Right lobe of liver (tissue), 6 donors: ENCODE measurements around the gene ERP27. TPM values are rescaled to one million over a fixed set of nuclear protein-coding genes. Genes with fewer than 3 reads are reported as not detected.

Experiments
- ATAC-seq, 4 donors: fragments of 200-7000 bp; cut with Tn5 transposase; one replicate each; pipeline ENCODE4 v1.9.1; 2020; ENCODE audit warnings: mild to moderate bottlenecking in 4 of 4, moderate library complexity in 4 of 4
- DNase-seq, 3 donors: peaks; one replicate each; pipeline ENCODE4 v3.0.0-alpha.2; 2020
- H3K27ac ChIP-seq, 3 donors: fragments of 200-600 bp; one replicate each; pipeline ENCODE4 v1.8.0; 2022
- H3K27me3 ChIP-seq, 2 donors: fragments of 200-600 bp; one replicate each; pipeline ENCODE4 v1.8.0; 2022
- H3K36me3 ChIP-seq, 4 donors: fragments of 200-600 bp; sonication (generic) in 1 of 4; one replicate each; pipeline versions ENCODE4 v1.5.1 to v1.8.0; 2017 to 2022; ENCODE audit warnings: control low read depth in 1 of 4
- H3K4me1 ChIP-seq, 4 donors: fragments of 200-600 bp; sonication (generic) in 1 of 4; one replicate each; pipeline versions ENCODE4 v1.5.1 to v1.8.0; 2017 to 2022; ENCODE audit warnings: control low read depth in 1 of 4
- H3K4me3 ChIP-seq, 3 donors: fragments of 200-600 bp; one replicate each; pipeline ENCODE4 v1.8.0; 2022
- H3K9me3 ChIP-seq, 4 donors: fragments of 200-600 bp; sonication (generic) in 1 of 4; one replicate each; pipeline versions ENCODE4 v1.5.1 to v1.8.0; 2017 to 2022; ENCODE audit warnings: control low read depth in 1 of 4
- CTCF ChIP-seq, 4 donors: fragments of 200-600 bp in 3 of 4; fragments of 450-650 bp in 1 of 4; IDR thresholded peaks; one replicate each; pipeline versions ENCODE4 v1.5.1 to v1.8.0; 2016 to 2022; ENCODE audit warnings: antibody characterized with exemption in 4 of 4, mild to moderate bottlenecking in 2 of 4
- POLR2A ChIP-seq: fragments of 450-650 bp; IDR thresholded peaks from one replicate; pipeline ENCODE4 v1.6.1; 2017; ENCODE audit warnings: antibody characterized with exemption, mild to moderate bottlenecking
- WGBS: methylation state at CpG from one replicate; pipeline ENCODE4 v1.1.6; 2018; ENCODE audit warnings: low coverage, low lambda C conversion rate; ENCODE audit not compliant: insufficient coverage; ENCODE audit errors: missing lambda C conversion rate; 5-methylcytosine and 5-hydroxymethylcytosine counted together
- intact Hi-C, 2 donors: fragments of 100-400 bp; cut with DNase I; formaldehyde crosslinking; loops; one replicate each; pipeline versions ENCODE4 v1.11.2 to v1.14.1; 2022
- total RNA-seq, 6 experiments: library from RNA; depleted of rRNA in 2 of 6; stranded (reverse); fragments of >200 nt in 2 of 6; fragmentation: NEBNext Ultra II Directional in 3 of 6; extraction: Animal tissue kit (Norgen Biotek cat#: 25700) in 3 of 6; gene quantifications; one replicate each; pipeline versions ENCODE4 v1.1.0 to v1.2.4, GENCODE V29; 2016 to 2023
- donor health status: DM: no; HTN: yes; CAD: no.
- donor health status: DM: no; HTN: no; CAD: no.
- donor health status: DM: no; HTN: no; CAD: no.
- donor health status: DM: no; HTN: yes; CAD: no.
- donor health status: DM: no; HTN: yes; CAD: no.

Gene ERP27
- total RNA-seq, 6 experiments from 2014 or later = 0.26 to 1.0 (median 0.39) TPM; not detected in 2

GRCh38 chr12:14928931-14929330, 9.4 kb downstream of the ERP27 start:
- WGBS = 41% methylated on average over 4 of the region's 4 CpGs
- no peak for TF ChIP-seq CTCF (IDR thresholded peaks at IDR 0.05)
- TF ChIP-seq POLR2A = no peak
- no peaks in the 10 kb centered on the region for H3K27me3 ChIP-seq
- DNase-seq (no peak), ATAC-seq (no peak)
- no peaks in the 10 kb centered on the region for H3K9me3 ChIP-seq
- H3K36me3 ChIP-seq = no peaks in the 10 kb centered on the region
- intact Hi-C loops = no loop called here
- H3K4me1 ChIP-seq = no peaks in the 10 kb centered on the region
- H3K27ac ChIP-seq = no peak overlapping the region
- no peak overlapping the region for H3K4me3 ChIP-seq

- Histone ChIP-seq H3K27me3 (no peaks in the 10 kb centered on the region), H3K4me3 (no peak overlapping the region), H3K36me3 (no peaks in the 10 kb centered on the region), H3K4me1 (no peaks in the 10 kb centered on the region), H3K27ac (no peak overlapping the region), H3K9me3 (no peaks in the 10 kb centered on the region)
- intact Hi-C loops = no loop called here
- 75% methylated on average over 3 of the region's 3 CpGs for WGBS
- DNase-seq (no peak), ATAC-seq (no peak)
- TF ChIP-seq CTCF (IDR thresholded peaks at IDR 0.05) (no peak), POLR2A (no peak)
Measured at GRCh38 chr12:14927267-14927666, 11.1 kb downstream of the ERP27 start.

- intact Hi-C loops = no loop called here
- Histone ChIP-seq H3K36me3 (no peaks in the 10 kb centered on the region), H3K27ac (no peak overlapping the region), H3K27me3 (no peaks in the 10 kb centered on the region), H3K9me3 (no peaks in the 10 kb centered on the region), H3K4me1 (no peaks in the 10 kb centered on the region), H3K4me3 (no peak overlapping the region)
- TF ChIP-seq POLR2A (no peak), CTCF (IDR thresholded peaks at IDR 0.05) (no peak)
- no peak for ATAC-seq
- WGBS = 93% methylated on average over 3 of the region's 3 CpGs
- DNase-seq = no peak
Measured at GRCh38 chr12:14924541-14924940, 13.8 kb downstream of the ERP27 start.

GRCh38 chr12:14923944-14924343, 14.4 kb downstream of the ERP27 start:
- intact Hi-C loops = no loop called here
- TF ChIP-seq CTCF (IDR thresholded peaks at IDR 0.05) (no peak), POLR2A (no peak)
- Histone ChIP-seq H3K36me3 (no peaks in the 10 kb centered on the region), H3K27ac (no peak overlapping the region), H3K4me3 (no peak overlapping the region), H3K9me3 (no peaks in the 10 kb centered on the region), H3K27me3 (no peaks in the 10 kb centered on the region), H3K4me1 (no peaks in the 10 kb centered on the region)
- DNase-seq (no peak), ATAC-seq (no peak)
- WGBS = 86% methylated on average over 2 of the region's 2 CpGs

- no peaks in the 10 kb centered on the region for H3K9me3 ChIP-seq
- DNase-seq (no peak), ATAC-seq (no peak)
- TF ChIP-seq CTCF (IDR thresholded peaks at IDR 0.05) = no peak
- TF ChIP-seq POLR2A = no peak
- intact Hi-C loops = no loop called here
- no peaks in the 10 kb centered on the region for H3K36me3 ChIP-seq
- H3K4me3 ChIP-seq = no peak overlapping the region
- no peak overlapping the region for H3K27ac ChIP-seq
- H3K27me3 ChIP-seq = no peaks in the 10 kb centered on the region
- WGBS = 95% methylated on average over 2 of the region's 2 CpGs
- no peaks in the 10 kb centered on the region for H3K4me1 ChIP-seq
Measured at GRCh38 chr12:14921218-14921617, 17.1 kb downstream of the ERP27 start.
